RWPE1 (cell line): Measurements from ENCODE around the gene KIR2DL4.
"Not testable (repeated sequence)": the region's sequence is repeated elsewhere in the genome, so short reads cannot be mapped to it uniquely, and the experiment has no call there.

Experiments
- CTCF ChIA-PET: fragments of 350-600 bp; sonication (Branson Sonifier 250); formaldehyde crosslinking; extraction: SDS; loops from one replicate; lab custom pipeline; 2021; lab: Yijun Ruan, JAX
- POLR2A ChIA-PET: fragments of 400-600 bp; formaldehyde crosslinking; extraction: SDS; loops from one replicate; lab custom pipeline; 2020; ENCODE audit warnings: antibody characterized with exemption; ENCODE audit not compliant: low non-redundant PET; lab: Yijun Ruan, JAX
- DNase-seq: peaks from one replicate; pipeline ENCODE4 v3.0.0; 2012; ENCODE audit warnings: low spot score
- H3K27ac ChIP-seq: fragments of 450-650 bp; 2 replicates; pipeline ENCODE4 v1.5.1; 2017
- CTCF ChIP-seq: fragments of 450-650 bp; conservative IDR thresholded peaks from 2 replicates; pipeline ENCODE4 v1.5.1; 2017; ENCODE audit warnings: low read depth, mild to moderate bottlenecking

KIR2DL4 gene

GRCh38 chr19:54803410-54803809 is at the start of gene KIR2DL4:
KIR2DL4 (plus strand) TSS chr19:54803610; CDS start chr19:54803652, 42 bp downstream.
- ChIA-PET CTCF (no interaction called here), POLR2A (no interaction called here)
- H3K27ac ChIP-seq, result no peak within 1 kb of the TSS
- no peak for TF ChIP-seq CTCF
- DNase-seq, result no peak

- POLR2A ChIA-PET, CTCF ChIA-PET, H3K27ac ChIP-seq, DNase-seq: not testable (repeated sequence)
Measured at GRCh38 chr19:54756204-54757110, 47.0 kb upstream of the KIR2DL4 start.

GRCh38 chr19:54758577-54758976 is 44.8 kb upstream of the KIR2DL4 start:
- POLR2A ChIA-PET, CTCF ChIA-PET, H3K27ac ChIP-seq, DNase-seq: not testable (repeated sequence)

GRCh38 chr19:54764219-54764618 is 39.2 kb upstream of the KIR2DL4 start:
- H3K27ac ChIP-seq, CTCF ChIA-PET, DNase-seq, POLR2A ChIA-PET: not testable (repeated sequence)

GRCh38 chr19:54766464-54766863 is 36.9 kb upstream of the KIR2DL4 start:
- CTCF ChIA-PET, H3K27ac ChIP-seq, POLR2A ChIA-PET, DNase-seq: not testable (repeated sequence)

- H3K27ac ChIP-seq, POLR2A ChIA-PET, CTCF ChIA-PET, DNase-seq: not testable (repeated sequence)
Measured at GRCh38 chr19:54769646-54770045, 33.8 kb upstream of the KIR2DL4 start, which contains the start of gene KIR2DL1. KIR2DL1 (plus strand) TSS chr19:54769793; CDS start chr19:54769851, 58 bp downstream.

- POLR2A ChIA-PET, DNase-seq, CTCF ChIA-PET, H3K27ac ChIP-seq: not testable (repeated sequence)
Measured at GRCh38 chr19:54770511-54770910, 32.9 kb upstream of the KIR2DL4 start.

GRCh38 chr19:54771018-54771960 is 32.1 kb upstream of the KIR2DL4 start:
- POLR2A ChIA-PET, H3K27ac ChIP-seq, CTCF ChIA-PET, DNase-seq: not testable (repeated sequence)

GRCh38 chr19:54772666-54773065 is 30.7 kb upstream of the KIR2DL4 start:
- H3K27ac ChIP-seq, DNase-seq, POLR2A ChIA-PET, CTCF ChIA-PET: not testable (repeated sequence)

GRCh38 chr19:54775095-54775815 is 28.2 kb upstream of the KIR2DL4 start:
- H3K27ac ChIP-seq, POLR2A ChIA-PET, DNase-seq, CTCF ChIA-PET: not testable (repeated sequence)

GRCh38 chr19:54775830-54776229 is 27.6 kb upstream of the KIR2DL4 start:
- DNase-seq, H3K27ac ChIP-seq, CTCF ChIA-PET, POLR2A ChIA-PET: not testable (repeated sequence)

GRCh38 chr19:54777851-54778250 is 25.6 kb upstream of the KIR2DL4 start:
- CTCF ChIA-PET, POLR2A ChIA-PET, H3K27ac ChIP-seq, DNase-seq: not testable (repeated sequence)

- CTCF ChIA-PET, POLR2A ChIA-PET, DNase-seq, H3K27ac ChIP-seq: not testable (repeated sequence)
Measured at GRCh38 chr19:54778896-54779295, 24.5 kb upstream of the KIR2DL4 start.

GRCh38 chr19:54782916-54783315 is 20.5 kb upstream of the KIR2DL4 start:
- POLR2A ChIA-PET, H3K27ac ChIP-seq, CTCF ChIA-PET, DNase-seq: not testable (repeated sequence)

GRCh38 chr19:54786091-54786723 is 17.2 kb upstream of the KIR2DL4 start:
- POLR2A ChIA-PET, CTCF ChIA-PET, H3K27ac ChIP-seq, DNase-seq: not testable (repeated sequence)
